ENCODE results near the gene BRINP1.

DNA sequence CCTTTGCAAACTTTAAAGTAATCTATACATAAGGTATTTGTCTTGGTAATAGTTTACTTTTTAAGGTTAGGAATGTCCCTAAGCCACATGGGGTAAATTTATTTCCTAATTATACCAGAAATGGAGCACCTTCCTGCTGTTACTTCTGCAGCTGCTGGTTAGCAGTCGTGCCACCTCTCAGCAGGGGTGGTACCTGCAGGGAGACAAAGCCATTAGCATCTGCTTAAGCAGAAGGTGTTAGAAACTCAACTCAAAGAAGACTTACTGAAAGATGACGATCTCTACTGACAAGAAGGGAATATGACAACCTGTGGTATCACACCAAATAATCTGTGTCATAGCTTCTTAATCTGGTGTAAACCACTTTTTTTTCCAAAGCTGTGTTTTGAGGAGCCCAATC is 173.7 kb downstream of the BRINP1 start:
- TF ChIP-seq, protein P1, sequence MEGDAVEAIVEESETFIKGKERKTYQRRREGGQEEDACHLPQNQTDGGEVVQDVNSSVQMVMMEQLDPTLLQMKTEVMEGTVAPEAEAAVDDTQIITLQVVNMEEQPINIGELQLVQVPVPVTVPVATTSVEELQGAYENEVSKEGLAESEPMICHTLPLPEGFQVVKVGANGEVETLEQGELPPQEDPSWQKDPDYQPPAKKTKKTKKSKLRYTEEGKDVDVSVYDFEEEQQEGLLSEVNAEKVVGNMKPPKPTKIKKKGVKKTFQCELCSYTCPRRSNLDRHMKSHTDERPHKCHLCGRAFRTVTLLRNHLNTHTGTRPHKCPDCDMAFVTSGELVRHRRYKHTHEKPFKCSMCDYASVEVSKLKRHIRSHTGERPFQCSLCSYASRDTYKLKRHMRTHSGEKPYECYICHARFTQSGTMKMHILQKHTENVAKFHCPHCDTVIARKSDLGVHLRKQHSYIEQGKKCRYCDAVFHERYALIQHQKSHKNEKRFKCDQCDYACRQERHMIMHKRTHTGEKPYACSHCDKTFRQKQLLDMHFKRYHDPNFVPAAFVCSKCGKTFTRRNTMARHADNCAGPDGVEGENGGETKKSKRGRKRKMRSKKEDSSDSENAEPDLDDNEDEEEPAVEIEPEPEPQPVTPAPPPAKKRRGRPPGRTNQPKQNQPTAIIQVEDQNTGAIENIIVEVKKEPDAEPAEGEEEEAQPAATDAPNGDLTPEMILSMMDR (IDR thresholded peaks at IDR 0.05; ENCODE audit: insufficient read depth, low read length, poor library complexity, severe bottlenecking), result no peak
- no peak for TF ChIP-seq EZH2phosphoT487 (conservative IDR thresholded peaks at IDR 0.05; ENCODE audit: low read length)
